CD4-positive, alpha-beta T cell treated with Interleukin-6 for 4 hours (primary cell): ENCODE results near the gene TGFB1.

Experiments
- DNase-seq: peaks from one replicate; pipeline ENCODE4 v3.0.0-alpha.2; 2020; ENCODE audit warnings: mixed read lengths

The TGFB1 gene

DNA sequence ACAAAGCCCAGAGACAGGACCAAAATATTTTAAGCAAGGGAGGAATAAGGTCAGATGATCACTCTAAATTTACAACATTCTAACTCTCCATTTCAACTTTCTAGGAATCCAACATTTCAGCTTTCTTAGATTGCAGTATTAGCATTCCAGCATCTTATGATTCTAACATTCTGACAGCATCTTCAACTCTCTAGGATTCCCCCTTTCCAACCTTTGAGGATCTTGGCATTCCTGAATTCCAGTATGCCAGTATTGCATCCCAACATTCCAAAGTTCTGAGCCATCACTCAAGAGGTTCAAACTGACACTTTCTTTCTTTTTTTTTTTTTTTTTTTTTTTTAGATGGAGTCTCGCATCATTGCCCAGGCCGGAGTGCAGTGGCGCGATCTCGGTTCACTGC, 13.8 kb downstream of the TGFB1 start:
- DNase-seq: no peak

DNA sequence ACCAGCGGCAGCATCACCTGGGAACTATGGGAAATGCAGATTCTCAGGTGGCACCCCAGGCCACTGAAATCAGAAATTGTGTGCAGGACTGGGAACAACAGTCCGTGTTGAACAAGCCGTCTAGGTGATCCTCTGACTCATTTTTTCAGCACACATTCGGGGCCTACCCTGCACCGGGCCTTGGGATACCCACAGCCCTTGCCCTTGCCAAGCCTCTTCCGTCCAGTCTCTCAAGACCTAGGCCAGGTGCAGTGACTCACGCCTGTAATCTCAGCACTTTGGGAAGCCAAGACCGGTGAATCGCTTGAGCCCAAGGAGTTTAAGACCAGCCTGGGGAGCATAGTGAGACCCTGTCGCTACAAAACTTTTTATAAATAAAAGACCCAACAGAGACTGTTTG, 18.3 kb downstream of the TGFB1 start:
- DNase-seq: no peak

DNA sequence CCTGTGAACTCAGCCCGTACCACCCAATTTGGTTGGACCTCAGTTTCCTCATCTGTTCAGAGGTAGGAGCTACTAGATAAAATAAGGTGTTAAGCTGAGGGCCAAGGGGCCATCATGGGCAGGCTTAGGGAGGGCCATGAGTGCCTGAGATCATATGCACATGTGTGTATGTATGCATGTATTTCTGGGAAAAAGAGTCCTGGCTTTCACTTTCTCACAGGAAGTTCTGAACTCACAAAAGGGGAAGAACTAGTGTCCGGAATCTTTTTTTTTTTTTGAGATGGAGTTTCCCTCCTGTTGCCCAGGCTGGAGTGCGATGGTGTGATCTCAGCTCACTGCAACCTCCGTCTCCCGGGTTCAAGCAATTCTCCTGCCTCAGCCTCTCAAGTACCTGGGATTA, 18.9 kb downstream of the TGFB1 start:
- no peak for DNase-seq

DNA sequence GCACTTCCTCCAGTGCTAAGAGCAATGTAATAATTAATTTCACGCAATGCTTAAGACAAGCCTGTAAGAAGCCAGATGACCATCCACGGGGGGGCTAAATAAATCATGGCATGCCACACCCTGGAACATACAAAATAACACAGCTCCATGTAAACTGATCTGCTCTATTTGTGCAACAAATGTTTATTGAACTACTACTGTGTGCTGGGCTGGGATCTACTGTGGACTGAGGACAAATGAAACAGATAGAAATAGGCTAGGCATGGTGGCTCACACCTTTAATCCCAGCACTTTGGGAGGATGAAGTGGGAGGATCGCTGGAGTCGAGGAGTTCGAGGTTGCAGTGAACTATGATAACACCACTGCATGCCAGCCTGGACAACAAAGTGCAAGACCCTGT, 21.3 kb downstream of the TGFB1 start:
- no peak for DNase-seq

DNA sequence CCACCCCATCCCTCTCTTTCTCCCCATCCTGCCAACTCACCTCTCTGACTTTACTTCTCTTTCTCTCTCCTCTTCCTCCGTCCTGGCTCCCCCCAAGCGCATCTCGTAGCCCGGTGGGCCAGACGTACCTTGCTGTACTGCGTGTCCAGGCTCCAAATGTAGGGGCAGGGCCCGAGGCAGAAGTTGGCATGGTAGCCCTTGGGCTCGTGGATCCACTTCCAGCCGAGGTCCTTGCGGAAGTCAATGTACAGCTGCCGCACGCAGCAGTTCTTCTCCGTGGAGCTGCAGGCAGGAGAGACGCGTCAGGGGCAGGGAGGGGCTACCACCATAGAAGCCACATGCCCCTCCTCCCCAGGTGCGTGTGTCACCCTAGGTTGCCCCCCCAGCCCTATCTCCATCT, 21.7 kb downstream of the TGFB1 start:
- DNase-seq: no peak

DNA sequence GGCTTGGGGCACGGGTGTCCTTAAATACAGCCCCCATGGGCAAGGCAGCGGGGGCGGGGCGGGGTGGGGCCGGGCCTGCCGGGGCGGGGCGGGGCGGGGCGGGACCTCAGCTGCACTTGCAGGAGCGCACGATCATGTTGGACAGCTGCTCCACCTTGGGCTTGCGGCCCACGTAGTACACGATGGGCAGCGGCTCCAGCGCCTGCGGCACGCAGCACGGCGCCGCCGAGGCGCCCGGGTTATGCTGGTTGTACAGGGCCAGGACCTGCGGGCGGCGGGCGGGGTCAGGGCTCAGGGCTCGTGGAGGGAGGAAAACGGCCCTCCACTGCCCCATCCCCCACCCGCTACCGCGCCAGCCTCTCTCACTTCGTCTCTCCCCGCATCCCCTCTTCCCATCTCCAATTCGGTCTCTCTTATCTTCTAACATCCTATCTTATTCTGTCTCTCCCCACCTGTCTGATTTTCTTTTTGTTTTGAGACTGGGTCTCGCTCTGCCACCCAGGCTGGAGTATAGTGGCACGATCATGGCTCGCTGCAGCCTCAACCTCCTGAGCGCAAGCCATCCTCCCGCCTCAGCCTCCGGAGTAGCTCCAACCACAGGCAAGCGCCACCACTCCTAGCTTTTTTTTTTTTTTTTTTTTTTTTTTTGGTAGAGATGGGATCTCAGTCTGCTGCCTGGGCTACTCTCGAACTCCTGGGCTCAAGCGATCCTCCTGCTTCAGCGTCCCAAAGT, 22.6 kb downstream of the TGFB1 start:
- DNase-seq: no peak

DNA sequence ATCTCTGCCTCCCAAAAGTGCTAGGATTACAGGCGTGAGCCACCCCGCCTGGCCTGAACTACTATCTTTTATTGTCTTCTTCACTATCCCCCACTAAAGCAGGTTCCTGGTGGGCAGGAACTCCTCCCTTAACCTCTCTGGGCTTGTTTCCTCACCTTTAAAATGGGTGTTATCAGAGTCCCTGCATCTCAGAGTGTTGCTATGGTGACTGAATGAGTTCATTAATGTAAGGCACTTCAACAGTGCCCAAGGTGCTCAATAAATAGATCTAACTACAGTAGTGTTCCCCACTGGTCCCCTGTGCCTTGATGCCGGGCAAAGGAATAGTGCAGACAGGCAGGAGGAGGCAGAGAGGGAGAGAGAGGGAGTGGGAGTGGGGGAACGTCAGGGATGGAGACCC, 23.2 kb downstream of the TGFB1 start:
- DNase-seq: no peak

DNA sequence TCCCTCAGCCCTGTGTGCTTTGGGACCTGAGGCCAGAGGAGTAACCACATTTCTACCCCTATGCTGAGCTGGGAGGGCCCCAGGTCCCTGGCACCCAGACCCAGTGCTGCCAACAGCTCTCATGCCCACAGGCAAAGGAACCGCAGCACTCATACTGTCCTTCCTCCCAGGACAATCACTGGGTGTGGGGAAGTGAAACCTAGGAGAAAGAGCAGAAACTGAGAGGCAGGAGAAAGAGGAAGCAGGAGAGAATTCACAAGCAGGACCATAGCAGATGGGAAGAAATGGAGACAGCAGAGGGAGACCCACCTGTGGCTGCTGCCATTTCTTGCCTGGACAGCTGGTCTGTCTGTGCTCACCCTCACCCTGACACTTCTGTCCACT, 24.9 kb downstream of the TGFB1 start:
- DNase-seq: no peak

DNA sequence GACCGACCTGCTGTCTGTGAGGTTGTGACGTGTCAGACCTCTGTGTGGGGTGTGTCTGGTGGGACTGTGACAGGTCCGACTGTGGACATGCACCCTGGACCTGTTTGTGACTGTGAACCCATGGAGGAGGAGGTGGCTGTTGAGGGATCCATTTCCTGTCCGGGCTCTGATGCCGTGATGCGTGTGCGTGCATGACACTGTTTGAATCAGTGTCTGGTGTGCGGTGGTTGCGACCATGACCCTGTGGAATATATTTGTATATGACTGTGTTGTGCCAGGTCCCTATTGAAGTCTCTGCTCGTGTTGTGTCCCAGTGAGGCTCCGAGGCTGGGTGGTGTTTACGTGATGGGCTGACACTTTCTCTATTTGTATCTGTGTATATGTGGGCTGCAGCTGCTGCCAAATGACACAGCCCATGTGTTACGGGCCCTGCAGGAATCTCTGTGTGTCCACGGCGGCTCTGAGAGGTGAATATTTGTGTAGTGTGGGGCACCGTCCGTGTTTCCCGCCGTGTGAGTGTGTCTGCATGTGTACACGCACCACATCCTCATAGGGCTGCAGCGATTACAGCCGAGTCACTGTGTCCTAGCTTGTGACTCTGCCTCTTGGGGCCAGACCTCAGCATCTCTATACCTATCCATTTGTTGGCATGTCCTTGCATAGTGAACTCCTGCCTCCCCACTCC, 25.4 kb downstream of the TGFB1 start:
- peak; percentile 60 for DNase-seq

DNA sequence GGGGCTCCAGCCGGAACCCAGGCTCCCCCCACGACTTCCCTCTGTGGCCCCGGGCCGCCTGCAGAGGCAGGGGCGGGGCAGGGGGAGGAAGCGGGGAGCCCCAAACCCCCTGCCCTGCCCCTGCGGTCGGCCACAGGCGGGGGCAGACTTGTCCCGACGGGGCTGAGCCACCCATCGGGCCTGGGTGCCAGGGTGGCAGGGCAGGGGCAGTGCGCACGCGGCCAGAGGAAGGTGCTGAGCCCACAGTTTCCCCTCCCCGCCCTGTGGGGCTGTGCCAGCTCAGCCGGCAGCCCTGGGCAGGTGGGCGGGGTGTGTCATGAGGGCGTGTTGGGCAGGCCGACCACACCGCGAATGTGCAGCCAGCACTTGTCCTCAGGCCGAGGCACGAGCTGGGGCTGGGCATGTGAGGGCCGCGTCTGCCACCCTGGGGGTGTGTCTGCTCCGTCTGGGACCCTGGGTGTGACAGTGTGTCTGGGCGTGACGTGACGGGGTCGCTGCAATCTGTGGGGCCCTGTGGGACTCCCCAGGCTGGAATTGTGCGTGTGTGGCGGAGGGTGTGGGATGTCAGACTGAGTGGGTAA, 26.1 kb downstream of the TGFB1 start:
- DNase-seq: peak; percentile 82

DNA sequence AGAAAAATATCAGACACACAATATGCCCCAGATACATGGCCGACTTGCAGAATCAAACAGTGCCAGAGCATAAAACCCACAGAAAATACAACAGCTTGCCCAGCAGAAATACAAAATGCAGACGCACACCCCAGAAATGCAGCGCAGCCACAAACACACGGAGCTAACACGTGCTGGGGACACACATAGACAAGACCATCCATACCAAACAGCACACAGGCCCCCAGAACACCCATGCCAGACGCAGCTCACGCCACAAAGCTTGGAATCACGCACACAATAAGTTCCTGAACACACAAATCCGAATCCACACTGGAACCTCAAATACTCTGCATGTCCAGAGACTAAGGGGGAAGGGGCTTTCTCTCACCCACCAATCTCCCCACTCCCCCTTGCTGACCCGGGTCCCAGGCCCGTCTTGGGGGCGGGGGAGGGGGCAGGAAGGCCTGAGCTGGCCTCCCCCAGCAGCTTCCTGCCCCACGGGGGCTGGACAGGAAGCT, 26.6 kb downstream of the TGFB1 start:
- peak; percentile 38 for DNase-seq

DNA sequence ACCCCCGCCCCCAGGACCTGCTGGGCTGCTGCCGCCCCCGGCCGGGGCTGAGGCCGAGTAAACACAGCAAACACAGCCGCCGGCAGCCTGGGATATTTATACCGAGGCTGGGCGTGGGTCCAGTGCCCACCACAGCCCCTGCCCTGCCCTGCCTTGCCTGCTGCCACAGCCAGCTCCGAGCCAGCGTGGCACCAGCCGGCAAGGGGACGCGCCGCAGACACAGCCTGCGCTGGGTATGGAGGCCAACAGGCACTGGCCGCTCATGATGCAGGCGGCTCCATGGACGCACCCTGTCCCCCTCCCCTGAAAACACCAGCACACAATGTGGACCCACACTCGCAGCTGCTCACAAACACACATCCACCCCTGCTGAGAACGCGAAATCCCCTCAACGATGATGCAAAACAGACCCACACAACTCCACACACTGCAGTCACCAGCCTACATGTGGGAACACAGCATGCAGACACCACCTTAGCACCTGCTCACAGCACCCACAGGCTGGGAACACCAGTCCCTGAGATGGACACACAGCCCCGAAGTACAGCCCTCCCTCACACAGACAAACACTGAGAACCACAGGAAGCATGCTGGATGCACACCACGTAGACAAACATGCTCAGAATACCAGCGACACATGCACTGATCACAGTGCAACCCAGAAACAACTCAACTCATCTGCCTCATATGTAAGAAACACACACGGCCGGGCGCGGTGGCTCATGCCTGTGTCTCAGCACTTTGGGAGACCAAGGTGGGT, 27.6 kb downstream of the TGFB1 start:
- DNase-seq: peak; percentile 35

DNA sequence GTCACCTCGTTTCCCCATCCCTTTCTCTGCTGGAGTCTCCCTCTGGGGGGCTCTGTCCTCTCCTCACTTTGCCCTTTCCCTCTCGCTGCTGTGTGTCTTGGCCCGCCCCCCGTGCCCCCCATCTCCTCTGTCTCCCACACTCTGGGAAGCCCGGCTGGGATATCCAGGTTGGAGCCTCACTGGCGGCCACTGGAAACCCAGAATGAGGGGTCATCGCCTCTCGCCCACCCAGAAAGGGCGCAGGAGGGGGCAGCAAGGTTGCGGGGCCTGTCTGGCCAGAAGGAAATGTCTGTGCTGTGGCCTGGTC, 28.1 kb downstream of the TGFB1 start:
- DNase-seq: no peak

DNA sequence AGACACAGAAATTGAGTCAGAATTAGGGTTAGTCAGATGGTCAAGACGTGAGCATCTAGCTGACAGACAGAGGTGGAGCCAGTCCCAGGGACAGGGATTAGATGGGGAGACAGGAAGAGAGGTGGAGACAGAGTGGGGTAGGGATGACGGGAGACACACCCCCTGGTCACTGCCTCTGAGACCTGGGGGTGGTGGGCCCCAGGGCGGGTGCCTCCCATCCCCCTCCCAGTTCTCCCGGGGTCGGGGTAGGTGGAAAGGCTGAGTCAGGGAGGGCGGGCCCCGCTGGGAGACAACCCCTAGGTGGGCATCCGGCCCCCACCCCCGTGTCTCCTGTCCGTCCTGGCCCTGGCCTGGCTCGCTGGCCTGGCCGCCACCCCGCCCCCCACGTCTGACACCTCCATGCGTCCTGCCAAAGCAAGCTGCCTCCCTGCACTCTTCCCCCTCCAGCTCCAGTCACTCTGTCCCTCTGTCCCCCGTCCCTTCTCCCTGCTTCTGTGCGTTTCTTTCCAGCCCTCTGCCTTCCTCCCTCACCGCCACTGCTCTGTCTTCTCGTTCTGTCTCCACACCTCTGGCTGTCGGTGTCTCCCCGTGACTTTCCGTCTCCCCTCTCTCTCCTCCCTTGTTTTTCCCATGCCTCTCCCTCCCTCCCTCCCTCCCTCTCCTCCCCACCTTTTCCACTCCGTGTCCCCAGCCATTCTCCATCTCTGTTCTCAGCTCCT, 28.6 kb downstream of the TGFB1 start:
- peak; percentile 25 for DNase-seq

DNA sequence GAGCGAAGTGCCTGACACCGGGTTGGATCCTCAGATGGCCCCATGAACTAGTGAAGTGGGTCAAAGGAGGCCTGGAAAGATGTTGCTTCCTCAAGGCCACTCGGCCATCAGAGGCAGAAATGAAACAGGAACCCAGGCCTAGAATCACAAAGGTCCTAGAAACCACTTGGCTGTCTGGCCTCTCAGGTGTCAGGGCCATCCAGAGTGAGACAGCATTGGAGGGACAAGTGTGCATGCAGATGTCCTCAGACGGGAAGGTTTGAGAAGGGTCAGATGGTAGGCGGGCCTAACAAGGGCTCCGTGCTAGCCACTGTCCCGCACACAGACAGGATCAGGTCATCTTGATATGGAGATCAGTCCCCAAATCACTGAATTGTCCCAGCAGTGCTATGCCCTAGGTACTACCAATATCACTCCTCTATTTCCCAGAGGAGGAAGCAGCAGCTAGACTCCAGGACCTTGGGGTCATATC, 29.5 kb downstream of the TGFB1 start:
- no peak for DNase-seq

DNA sequence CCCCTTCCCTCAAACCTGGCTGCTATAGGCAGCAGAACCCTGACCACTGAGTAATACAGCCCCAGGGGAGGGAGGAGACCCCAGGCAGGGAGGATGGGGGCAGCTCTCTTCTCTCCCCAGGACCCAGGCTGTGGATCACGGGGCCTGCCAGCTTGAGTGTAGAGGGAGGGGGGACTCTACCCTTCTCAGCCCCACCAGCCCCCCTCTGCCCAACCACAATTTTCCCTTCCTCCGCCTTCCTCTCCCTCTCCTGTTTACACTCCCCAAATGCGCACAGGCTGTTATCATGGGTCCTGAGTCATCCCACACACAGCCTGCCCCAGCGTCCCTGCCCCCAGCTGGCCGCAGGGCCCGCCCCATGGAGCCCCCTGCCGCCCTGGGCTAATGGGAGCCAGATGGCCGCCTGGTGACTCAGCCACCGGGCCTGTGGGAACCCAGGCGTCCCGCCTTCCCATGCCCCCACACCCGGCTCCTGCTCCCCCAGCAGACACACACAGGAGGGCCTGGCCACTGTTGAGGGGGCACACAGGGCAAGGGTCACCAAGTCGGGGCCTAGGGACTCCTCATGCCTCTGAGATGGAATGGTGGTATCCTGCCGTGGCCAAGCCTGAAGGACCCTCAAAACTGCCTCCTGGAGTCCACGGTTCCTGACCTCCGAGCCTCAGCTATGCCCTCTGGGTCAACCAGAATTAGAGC, 30.1 kb downstream of the TGFB1 start:
- DNase-seq: no peak

DNA sequence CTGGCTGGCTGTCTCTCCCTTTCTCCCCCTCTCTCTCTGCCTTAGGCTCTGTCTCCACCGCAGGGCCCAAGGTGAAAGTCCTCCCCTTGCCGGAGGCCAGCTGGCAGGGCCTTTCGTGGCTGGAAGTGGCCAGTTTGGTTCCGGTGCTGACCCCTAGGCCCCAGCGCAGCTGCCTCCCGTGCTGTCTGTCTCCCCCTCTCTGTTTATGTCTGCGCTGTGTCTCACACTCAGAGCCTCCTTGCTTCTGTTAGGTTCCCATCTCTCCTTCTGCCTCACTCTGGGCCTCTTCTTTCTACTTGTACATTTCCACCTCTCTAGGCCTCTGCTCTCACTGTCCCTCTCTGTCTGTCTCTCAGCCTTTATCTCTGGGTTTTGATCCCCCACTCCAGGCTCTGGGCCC, 30.7 kb downstream of the TGFB1 start:
- DNase-seq: no peak

DNA sequence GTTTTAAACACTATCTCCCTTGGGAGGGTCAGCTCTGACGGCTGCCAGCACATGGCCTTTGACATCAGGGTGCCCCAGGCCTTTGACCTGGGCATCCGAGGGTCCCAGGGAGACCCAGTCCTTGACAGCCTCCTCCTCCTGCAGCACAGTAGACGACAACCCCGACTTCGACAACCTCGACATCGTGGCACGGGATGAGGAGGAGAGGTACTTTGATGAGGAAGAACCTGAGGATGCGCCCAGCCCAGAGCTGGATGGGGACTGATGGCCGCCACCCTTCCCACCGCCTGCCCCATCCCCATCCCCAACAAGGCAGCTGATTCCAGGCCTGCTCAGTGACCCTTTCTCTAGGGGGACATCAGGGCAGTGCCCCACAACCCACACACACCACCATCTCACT, 31.3 kb downstream of the TGFB1 start:
- DNase-seq: no peak

DNA sequence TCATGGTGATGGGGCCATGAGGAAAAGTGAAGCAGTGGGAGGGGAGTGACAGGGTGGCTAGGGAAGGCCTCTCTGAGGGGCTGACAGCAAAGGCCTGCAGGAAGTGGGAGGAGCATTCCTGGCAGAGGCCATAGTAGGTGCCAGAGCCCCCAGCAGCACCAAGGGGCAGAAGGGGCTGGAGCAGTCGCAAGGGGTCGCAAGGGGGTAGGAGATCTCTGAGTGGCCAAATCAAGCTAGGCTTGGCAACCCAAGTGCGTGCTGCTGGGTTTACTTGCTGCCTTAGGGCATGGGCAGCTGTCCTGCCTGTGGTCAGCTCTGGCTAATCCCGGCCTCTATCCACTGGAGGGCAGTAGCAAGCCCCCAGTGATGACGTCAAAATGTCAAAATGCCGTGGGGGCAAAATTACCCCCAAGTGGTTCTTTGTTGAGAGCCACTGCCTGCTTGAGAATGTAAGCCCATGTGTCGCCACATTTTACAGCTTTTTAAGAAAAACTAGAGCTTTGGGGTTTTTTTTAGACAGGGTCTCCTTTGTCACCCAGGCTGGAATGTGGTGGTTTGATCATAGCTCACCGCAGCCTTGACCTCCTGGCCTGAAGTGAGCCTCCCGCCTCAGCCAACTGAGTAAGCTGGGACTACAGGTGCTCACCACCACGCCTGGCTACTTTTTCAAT, 32.0 kb downstream of the TGFB1 start:
- no peak for DNase-seq

DNA sequence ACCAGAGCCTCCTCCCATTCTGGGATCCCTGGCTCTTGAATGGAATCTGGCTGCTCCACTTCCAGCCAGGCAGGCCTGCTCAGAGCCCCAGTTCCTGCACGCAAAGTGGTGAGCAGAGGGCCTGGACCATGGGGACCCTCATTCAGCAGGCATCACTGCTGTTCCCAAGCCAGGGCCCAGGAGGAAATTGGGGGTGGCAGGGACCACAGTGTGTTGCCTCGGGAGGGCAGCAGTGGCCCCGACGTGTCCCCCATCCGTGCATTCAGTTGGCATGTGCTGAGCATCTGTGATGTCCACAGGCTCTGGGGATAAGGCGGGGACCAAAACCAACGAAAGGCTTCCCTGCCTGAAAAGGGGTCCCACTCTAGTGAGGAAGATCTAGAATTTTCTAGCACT, 32.5 kb downstream of the TGFB1 start:
- DNase-seq: no peak

DNA sequence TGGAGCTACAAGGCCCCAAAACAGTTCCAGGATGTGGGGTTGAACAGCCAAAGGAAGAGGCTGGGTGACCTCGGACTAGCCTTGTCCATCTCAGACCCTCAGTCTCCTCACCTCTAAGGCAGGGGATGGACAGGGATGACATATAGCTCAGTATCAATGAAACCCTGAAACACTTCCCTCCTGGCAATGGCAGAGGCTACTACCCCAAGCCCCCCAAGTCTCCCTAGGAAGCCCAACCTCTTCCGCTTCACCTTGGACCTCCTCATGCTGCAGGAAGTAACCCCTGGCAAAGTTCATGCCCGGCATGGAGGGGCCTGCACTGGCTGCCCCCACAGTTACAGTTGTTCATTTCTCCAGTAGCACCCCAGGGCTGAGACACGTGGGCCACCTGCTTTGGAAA, 33.2 kb downstream of the TGFB1 start:
- no peak for DNase-seq

DNA sequence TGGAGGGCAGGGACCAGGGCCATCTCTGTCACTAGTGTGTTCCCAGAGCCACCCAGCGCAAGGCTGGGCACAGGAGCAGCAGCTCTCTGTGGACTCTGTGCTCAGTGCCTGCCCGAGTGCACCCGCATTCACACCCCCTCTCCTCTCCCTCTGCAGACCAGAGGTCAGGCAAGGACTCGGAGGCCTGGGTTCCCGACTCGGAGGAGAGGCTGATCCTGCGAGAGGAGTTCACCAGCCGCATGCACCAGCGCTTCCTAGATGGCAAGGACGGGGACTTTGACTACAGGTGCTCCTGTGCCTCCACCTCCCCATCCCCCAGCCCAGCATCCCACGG, 33.6 kb downstream of the TGFB1 start:
- DNase-seq: no peak
